ENCODE measurements around the gene FMNL3.
"Not testable (repeated sequence)": the region's sequence is repeated elsewhere in the genome, so short reads cannot be mapped to it uniquely, and the experiment has no call there.

The FMNL3 gene

DNA sequence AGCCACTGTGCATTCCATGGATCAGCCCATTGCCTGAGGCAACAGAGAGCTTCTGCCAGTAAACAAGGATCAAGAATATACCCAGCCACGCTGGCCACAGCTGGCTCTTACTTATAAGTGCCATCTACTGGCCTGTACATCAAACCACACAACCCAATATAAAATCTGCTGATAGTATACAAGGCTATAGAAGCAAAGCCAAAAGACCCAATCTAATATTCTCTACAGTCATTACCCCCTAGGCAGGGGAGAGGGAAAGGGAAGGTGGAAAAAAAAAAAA lies 97.4 kb downstream of the FMNL3 start:
- DNase-seq (ENCODE audit: low read depth, low spot score) = no peak
- in situ Hi-C loops (cut with HindIII; ENCODE audit: low sequenced_read_pairs) = no loop called here
- TF ChIP-seq, protein P1, sequence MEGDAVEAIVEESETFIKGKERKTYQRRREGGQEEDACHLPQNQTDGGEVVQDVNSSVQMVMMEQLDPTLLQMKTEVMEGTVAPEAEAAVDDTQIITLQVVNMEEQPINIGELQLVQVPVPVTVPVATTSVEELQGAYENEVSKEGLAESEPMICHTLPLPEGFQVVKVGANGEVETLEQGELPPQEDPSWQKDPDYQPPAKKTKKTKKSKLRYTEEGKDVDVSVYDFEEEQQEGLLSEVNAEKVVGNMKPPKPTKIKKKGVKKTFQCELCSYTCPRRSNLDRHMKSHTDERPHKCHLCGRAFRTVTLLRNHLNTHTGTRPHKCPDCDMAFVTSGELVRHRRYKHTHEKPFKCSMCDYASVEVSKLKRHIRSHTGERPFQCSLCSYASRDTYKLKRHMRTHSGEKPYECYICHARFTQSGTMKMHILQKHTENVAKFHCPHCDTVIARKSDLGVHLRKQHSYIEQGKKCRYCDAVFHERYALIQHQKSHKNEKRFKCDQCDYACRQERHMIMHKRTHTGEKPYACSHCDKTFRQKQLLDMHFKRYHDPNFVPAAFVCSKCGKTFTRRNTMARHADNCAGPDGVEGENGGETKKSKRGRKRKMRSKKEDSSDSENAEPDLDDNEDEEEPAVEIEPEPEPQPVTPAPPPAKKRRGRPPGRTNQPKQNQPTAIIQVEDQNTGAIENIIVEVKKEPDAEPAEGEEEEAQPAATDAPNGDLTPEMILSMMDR (IDR thresholded peaks at IDR 0.05; ENCODE audit: low read depth, low read length) = no peak
- no peak overlapping the region for H3K4me3 ChIP-seq (ENCODE audit: low read depth, low read length)

DNA sequence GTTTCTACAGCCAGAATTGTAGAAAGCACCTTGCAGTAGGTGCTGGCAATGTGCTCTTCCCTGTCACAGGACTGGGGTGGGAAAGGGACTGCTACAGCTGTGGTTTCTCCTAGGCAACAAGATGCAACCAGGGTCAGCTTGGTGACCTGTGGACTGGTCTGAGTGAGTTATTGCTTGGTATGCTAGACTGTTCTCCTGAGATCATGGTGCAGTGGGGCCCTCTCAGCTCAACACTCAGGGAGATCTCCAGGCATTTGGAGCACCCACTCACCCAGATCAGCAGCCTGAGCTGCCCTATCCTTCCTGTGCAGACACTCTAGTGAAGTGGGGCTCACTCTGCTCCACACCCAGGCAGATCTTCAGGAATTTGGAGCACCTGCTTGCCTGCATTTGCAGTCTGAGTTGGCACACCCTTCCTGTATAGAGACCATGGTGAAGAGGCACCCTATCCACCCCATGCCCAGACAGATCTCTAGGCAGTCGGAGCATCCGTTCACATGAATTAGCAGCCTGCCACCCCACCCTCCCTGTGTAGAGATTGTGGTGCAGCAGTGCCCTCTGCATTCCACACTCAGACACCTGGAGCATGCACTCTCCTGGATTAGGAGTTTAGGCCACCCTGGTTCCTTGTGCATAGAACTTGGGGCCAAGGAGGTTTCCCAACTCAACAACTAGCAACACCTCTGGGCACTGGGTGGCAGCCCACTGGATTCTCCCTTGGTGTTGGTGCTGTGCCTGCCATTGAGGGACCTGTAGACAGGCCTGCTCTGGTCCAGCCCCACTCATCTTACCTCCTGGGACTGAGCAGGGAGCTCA lies 97.9 kb downstream of the FMNL3 start:
- no peak overlapping the region for H3K4me3 ChIP-seq (ENCODE audit: low read depth, low read length)
- TF ChIP-seq, protein P1 (IDR thresholded peaks at IDR 0.05; ENCODE audit: low read depth, low read length) = no peak
- DNase-seq (ENCODE audit: low read depth, low spot score) = no peak
- in situ Hi-C loops (cut with HindIII; ENCODE audit: low sequenced_read_pairs) = no loop called here

DNA sequence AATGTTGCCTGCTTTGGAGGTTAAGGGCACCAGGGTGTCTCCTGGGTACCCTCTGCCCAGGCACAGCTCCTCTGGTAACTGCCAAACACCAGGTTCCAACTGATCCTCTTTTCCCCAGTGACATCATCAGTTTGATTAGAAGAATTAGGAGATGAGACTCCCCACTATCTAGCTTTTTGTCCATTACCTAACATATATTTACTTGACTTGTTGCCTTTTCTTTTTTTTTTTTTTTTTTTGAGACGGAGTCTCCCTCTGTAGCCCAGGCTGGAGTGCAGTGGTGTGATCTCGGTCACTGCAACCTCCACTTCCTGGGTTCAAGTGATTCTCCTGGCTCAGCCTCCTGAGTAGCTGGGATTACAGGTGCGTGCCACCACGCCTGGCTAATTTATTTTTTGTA lies 101.7 kb downstream of the FMNL3 start, which contains the start of gene FAM186B:
Gene FAM186B, minus strand, starts transcription at position 101 of the 400 bp plus-strand sequence. CDS start 162 bp downstream, outside the sequence.
- in situ Hi-C loops (cut with HindIII; ENCODE audit: low sequenced_read_pairs); H3K4me3 ChIP-seq (ENCODE audit: low read depth, low read length); DNase-seq (ENCODE audit: low read depth, low spot score): not testable (repeated sequence)

DNA sequence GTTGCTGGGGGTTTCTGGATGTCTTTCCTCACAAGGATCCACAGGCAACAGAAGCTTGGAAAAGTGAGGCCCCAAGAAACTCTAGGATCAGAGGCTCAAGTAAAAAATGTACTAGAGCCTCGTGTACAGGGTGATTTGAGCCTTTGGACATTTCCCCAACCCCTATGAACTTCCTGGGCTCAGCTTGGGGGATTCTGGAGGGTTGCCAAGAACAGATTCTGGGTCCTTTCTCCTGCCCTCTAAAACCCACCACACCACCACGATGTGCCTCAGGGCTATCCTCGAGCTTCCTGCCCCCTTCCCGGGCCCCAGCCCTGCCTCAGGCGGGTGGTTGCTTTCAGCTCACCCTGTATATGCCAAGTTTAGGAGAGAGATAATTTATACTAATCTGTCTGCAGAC lies 102.3 kb downstream of the FMNL3 start:
- no peak overlapping the region for H3K4me3 ChIP-seq (ENCODE audit: low read depth, low read length)
- DNase-seq (ENCODE audit: low read depth, low spot score) = no peak
- in situ Hi-C loops (cut with HindIII; ENCODE audit: low sequenced_read_pairs) = no loop called here
- TF ChIP-seq, protein P1 (IDR thresholded peaks at IDR 0.05; ENCODE audit: low read depth, low read length) = no peak

DNA sequence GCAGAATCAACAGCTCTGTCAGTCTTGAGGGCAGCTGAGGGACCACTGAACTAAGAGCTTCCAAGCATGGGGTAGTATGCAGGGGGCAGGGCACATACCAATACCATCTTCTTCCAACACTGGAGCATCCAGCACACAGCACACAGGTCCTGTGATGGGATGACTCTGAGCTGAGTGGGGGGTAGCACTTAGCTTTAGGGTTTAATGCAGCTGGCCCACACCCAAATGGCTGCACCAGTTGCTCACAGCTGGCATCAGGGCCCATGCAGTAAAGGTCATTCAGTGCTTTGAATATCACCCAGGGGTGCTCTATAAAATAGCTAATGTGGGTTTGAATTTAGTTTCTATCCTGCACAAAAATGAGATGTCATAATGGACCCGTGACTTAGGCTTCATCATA lies 103.5 kb downstream of the FMNL3 start:
- no peak for DNase-seq (ENCODE audit: low read depth, low spot score)
- H3K4me3 ChIP-seq (ENCODE audit: low read depth, low read length) = no peak overlapping the region
- TF ChIP-seq, protein P1 (IDR thresholded peaks at IDR 0.05; ENCODE audit: low read depth, low read length) = no peak
- in situ Hi-C loops (cut with HindIII; ENCODE audit: low sequenced_read_pairs) = no loop called here

DNA sequence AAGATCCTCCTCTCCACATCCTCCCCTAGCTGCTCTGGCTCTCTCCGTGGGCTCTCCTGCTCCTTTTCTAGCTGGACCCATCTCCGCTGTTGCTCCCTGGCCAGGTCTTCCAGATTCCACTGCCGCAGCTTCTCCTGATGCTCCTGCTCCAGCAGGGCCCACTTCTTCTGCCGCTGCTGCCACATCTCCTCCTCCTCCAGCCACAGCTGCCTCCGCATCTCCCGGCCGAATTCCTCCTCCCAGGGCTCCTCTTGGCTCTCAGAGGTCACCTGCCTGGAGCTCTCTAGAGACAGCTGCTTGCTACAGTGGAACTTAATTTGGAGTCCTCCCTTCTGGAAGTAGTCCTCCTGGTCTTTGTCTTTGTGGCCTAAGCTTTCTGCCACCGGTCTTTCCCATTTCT lies 107.2 kb downstream of the FMNL3 start:
- in situ Hi-C loops (cut with HindIII; ENCODE audit: low sequenced_read_pairs) = no loop called here

DNA sequence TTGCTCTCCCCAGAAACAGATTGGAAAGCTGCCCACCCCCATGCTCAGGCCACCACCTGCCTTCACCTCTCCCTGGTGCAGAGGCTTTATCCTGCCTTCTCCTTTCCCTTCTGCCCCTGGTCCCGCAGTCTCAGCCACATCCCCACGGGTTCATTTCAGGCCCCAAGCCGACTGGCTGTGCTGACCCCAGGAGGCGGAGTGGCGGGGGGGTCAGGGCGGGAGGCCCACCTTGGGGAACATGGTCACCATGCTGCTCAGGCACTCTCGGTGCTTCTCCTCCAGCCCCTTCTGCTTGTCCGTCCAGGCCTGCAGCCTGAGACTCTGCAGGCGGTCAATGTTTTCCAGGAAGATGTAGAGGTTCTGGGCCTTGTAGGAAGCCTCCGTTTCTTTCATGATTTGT lies 108.7 kb downstream of the FMNL3 start:
- DNase-seq (ENCODE audit: low read depth, low spot score) = no peak
- TF ChIP-seq, protein P1 (IDR thresholded peaks at IDR 0.05; ENCODE audit: low read depth, low read length) = no peak
- in situ Hi-C loops (cut with HindIII; ENCODE audit: low sequenced_read_pairs) = no loop called here
- H3K4me3 ChIP-seq (ENCODE audit: low read depth, low read length) = no peak overlapping the region

More for the DNA sequence above, 107.2 kb downstream of the FMNL3 start:
- DNase-seq (ENCODE audit: low read depth, low spot score) = no peak
- no peak overlapping the region for H3K4me3 ChIP-seq (ENCODE audit: low read depth, low read length)
- TF ChIP-seq, protein P1 (IDR thresholded peaks at IDR 0.05; ENCODE audit: low read depth, low read length) = no peak
